HG03457 (cell line): ENCODE data around the gene TSPAN2.
A peak's percentile ranks its signal among the peaks of the same experiment; 100 is the strongest.

Source experiments
- ATAC-seq: cut with Tn5 transposase; IDR thresholded peaks from one replicate; pipeline ENCODE4 v1.9.1; 2021; ENCODE audit warnings: moderate number of reproducible peaks; ENCODE audit not compliant: unreplicated experiment

The TSPAN2 gene

DNA sequence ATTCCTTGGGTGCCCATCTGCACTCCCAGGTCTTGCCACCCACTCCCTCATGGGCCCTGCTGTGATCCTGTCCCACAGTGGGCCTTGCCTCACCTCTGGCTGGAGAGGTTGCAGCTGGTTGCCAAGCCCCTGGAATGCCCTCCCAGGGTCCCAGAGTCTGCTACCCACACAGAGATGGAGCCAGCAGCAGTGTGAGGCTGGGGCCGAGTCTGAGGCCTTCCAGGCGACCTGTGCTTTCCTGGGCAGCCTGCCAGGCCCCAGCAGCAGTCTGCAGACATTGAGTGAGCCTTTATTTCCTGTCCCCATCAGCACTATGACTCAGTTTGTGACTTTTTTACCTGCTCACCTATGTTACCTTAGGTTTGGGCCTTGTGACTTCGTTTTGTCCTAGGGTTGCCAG, 25.0 kb upstream of the TSPAN2 start:
- ATAC-seq = no peak

DNA sequence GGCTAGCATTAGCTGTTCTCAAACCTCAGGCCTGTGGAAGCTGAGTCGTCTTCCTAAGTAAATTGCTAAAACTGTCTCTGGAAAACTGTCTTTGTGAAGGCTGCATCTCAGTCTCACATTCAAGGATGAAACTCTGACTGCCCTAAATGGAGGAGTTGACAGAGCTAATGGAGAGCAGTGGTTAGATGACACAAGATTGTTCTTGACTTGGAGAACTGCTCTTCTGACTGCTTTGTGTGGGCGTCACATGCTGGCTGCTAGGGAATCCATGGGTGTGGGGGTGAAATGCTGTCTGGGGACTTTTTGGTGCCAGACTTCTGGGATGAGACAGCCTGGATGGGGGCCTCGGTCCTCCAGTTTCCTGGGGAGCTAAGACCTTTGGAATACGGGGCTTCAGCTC, 24.5 kb upstream of the TSPAN2 start:
- no peak for ATAC-seq

DNA sequence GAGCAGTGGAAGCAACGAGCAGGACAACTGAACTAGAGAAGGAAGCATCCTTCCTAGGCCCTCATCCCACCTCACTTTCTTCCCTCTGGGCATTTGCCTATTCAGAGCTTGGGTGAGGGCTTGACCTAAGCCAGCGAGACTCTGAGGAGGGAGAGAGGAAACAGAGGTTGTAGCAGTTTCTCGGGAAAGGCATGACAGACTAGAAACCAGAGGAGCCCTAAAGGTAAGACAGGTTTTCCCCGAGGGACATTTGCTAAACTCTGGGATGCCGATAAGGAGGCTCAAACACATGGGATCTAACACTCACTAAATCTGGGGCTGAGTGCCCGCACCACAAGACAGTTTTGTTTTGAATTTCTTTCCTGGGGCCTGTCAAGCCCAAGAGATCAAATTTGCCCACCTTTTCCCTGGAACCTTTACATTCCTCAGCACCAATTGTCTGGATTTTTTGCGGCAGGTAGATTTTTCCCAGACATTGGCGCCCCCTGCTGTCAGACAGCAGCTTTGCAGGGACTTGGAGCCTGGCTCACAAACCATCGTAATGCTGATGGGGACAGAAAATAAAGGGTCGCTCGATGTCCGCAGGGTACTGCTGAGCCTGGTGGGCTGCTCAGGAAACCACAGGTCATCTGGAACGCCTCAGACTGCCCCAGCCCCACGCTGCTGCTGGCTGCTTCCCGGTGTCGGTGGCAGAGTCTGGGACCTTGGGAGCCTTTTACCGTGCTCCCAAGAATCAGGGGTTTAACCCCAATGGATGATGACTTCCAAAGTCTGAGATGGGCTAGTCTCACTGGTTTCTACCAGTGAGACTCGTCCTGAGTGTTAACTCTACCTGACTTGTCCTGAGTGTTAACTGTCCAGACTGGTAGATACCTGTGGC, 23.4 kb upstream of the TSPAN2 start:
- no peak for ATAC-seq

DNA sequence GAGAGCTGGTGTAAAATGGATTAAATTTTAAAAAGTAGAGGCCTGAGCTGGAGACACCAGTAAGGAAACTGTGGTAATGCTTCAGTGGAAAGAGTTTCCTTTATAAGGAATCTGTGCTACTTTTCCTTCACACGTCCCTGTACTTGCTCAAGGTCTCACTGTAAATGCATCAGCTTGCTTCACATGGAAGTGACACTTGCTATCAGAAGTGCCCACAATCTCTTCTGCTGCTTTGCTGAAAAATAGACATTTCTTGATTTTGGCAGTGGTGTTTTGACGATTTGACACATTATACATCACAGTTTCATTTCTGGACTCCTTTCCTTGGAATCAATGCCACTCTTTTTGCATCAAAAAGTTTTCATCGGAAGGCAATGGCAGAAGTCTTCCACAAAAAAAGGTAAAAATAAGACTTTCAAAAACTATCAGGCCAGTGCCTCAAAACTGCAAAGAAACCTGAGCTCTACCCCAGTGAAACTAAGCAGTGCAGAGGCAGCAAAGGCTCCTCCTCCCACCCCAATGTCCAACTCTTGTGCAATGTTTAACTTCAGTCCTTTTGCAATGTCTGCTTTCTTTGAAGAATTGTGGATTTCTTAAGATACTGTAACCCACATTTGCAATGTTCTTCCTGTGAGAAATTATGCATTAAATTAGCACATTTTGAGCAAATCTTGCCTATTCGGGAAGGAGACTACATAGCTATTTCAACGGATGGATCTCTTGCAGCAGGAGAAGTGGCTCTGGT, 18.4 kb upstream of the TSPAN2 start:
- ATAC-seq = no peak

DNA sequence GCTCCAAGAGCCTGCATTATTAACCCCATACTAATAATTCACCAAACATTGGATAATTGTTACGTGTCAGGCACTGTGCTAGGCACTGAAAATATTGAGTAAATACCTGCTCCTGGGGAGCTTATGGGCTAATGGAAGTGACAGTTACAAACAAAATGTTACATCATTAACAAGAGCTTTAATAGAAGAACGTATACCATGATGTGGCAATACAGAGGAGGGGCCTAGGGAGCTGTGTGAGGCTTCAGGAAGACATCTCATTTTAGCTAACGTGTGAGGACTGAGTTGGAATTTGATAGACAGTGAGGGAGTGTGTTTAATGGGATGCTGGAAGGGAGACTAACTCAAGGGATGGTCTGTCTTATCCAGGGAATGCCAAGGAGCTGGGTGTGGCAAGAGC, 16.5 kb upstream of the TSPAN2 start:
- no peak for ATAC-seq

DNA sequence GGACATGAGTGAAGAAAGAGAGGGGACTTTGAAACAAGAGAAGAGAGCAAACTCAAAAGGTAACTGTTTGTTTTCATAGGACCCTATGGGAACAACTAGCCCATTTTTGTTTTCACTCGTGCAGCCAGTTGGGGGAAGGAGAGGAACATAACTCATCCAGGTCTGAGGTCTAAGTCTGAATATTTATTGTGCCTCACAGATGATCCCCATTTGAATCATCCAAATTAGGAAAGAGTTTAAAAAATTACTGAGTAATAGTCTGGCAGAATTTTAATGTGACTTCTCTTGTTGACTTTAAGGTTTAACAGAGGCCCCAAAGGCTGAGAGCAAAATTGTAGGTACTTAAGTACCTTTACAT, 10.4 kb upstream of the TSPAN2 start:
- ATAC-seq = no peak

DNA sequence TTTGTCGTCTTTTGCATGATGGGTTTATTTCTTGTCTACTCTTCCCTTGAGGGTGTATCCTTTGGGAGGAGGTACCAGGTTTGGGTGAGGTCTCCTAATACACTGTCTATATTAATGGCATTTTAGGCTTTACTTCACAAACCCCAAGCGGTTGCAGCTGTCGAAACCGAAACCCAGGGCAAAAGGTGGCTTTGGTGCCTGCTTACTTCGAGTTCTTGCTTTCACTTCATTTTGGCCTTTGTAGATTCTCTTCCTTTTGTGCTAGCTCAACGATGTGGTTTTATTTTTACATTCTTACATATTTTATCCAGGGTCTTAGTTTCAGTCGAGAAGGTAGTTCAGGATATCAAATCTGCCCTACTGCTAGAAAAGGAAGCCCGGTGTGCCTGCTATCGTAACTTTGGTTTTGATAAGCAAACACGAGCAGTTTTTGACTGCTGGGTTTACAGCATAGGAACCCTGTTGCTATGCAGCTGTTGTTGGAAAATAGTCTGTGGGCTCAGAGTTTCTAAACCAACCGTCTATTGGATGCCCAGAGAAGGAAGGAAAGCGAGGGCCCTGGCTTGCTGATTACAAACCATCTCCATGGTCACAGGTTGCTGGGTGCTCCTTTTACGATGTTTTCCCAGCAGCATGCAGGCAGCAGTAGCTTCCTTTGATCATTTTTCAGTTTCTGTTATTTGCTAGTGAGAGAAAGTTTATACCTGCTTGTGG, 9.8 kb upstream of the TSPAN2 start:
- peak; percentile 80 for ATAC-seq

DNA sequence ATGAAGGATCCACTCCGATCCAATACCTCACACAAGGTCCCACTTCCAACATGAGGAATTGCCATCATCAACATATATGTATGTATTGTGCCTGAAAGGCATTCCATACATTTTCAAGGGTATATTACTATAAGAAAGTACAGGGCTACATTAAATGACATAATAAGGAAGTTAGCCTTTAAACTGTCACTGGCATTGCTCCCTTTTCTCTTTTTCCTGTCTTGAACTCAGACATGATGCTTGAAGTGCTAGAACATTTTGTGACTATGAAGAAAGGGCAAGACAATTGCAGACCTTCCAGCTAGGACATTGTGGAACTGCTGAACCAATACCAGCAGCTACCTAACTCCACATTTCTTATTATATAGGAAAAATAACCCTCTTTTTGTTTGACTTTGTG, 2.9 kb upstream of the TSPAN2 start:
- ATAC-seq = no peak

DNA sequence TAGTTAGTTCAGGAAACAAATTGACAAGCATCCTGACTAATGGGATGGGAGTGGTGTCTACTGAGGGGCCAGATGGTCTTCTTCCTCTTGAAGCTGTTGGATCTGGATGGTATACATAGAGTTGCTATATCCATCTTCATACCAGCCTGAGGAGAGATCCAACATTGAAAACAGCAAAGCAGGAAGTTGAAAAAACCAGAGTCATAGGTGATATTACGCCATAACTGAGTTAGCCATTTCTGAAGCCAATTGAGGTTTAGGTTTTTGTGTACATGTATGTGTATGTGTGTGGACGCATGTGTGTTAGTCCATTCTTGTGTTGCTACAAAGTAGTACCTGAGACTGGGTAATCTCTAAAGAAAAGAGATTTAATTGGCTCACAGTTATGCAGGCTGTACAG, 2.3 kb upstream of the TSPAN2 start:
- no peak for ATAC-seq

DNA sequence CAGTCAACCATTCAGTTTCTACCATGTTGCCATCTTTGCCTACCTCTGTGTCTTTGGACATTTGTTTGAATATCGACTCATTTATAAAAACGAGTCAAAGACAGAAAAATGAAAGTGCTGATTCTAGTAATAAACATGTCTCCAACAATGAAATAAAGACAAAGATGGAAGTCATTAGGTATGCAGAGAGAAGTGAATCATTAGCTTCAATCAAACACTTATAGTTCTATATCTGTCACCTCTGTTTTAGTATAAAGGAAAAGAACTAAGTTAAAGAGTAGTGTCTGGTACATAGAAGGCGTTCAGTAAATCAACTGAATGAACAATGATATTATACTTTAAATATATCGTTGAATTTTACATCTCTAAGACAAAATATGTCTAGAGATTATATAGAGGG, 1.7 kb upstream of the TSPAN2 start:
- ATAC-seq = no peak

DNA sequence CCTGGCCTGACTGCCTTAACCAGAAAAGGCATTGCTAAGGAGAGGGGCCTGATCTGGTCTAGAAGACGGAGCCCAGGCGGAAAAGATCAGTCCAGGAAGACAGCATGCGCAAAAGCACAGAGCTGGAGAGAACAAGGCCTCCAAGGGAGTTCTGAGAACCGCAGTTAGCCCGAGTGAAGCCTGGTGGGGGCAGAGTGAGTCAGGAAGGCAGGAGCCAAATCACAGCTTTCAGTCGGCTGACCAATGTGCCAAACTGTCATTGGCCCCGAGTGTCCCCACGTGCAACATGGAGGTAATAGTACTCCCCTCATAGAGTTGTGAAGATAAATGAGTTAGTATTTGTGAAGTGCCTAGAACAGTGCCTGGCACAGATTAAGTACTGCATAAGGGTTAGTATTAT, 1.2 kb upstream of the TSPAN2 start:
- ATAC-seq = no peak

DNA sequence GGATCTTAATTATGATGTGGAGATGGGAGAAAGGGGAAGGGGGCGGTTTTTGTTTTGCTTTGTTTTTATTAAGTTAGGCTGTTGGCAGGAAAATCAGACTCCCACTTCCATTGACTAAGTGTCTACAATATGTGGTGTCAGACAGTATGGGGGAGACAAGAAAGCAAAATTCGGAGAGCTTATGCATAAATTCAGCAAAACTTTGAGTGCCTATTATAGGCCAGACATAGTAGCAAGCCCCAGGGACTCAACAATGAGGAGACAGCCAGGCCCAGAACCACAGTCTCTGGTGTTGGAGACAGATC, 835 bp upstream of the TSPAN2 start:
- no peak for ATAC-seq

DNA sequence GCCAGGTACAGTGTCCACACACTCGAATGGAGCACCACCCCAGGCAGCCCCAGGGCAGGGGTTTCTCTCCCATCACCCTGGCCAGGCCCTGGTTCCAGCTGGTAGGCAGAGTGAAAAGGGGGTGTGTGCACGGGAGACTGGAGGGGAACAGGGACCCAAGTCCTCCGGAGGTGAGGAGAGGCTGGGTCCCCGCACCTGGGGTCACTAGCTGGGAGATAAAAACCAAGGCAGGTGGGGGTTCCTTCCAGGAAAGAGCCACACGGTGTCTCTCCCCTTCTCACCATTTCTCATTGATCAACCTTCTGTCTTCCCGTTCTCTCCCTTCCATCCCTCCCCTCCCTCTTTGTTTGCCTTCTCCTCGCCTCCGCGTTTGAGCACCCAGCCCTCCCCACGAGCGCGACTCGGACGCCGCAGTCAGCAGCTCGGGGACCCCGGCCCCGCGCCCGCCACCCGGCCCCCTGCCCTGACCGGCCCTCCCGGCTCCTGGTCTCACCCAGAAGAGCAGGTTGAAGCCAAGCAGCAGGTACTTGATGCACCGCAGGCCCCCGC, 358 bp downstream of the TSPAN2 start:
- ATAC-seq = no peak

DNA sequence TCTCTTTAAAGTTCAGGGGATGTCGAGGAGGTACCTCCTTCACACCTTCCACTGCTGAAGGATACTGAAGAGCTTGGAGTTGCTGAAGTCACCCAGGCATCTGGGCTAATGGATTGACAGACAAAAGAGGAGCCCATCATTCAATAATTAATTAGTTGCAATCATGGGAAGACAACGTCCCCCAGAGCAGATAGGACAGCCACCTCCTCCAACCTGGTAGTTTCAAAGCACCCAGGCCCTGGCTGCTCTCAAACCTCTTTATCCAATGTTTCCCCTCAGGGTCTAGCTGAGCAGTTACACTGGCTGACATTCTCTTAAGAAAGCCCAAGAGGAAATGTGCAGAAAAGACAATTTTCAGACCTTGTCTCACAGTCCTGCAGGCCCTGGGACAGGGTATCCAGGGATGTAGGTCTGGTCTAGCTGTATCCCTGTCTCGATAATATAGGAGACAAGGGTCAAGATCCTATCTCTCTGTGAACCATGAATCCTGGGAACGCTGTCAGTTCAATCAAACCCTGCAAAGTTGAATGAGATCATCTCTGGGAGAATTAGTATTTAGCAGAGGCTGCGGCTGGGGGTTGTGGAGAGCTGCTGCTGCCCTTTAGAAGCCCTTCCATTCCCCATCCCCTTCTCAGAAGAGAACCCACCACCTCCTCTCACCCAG, 1.1 kb downstream of the TSPAN2 start:
- ATAC-seq = no peak

DNA sequence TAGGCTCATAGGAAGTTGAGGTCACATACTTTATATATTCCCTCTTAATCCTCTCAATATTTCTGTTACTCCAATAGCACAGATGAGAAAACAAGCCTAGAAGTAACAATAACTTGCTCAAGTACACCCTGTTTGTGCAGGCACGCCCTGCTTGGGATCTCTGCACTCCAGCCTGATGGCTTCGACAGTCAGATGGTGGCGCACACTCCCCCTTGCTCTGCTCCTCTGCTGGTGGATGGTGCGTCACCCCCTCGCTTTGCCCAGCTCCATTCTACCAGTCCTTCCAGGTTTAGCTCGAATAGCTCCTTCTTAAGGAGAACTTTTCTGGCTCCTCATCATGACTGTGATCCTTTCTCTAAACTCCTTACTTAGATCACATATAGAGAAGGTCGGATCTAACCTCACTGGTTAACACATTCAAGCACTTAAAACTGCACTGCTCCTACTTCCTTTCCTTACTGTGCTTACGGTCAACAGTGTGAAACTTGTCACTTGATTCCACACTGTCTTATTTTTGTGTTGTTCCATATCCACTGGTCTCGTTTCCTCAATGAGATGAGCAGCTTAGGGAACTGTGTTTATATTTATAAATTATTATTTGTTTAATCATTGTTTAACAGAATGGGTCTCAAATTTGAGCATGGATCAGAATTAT, 3.0 kb downstream of the TSPAN2 start:
- ATAC-seq = no peak

DNA sequence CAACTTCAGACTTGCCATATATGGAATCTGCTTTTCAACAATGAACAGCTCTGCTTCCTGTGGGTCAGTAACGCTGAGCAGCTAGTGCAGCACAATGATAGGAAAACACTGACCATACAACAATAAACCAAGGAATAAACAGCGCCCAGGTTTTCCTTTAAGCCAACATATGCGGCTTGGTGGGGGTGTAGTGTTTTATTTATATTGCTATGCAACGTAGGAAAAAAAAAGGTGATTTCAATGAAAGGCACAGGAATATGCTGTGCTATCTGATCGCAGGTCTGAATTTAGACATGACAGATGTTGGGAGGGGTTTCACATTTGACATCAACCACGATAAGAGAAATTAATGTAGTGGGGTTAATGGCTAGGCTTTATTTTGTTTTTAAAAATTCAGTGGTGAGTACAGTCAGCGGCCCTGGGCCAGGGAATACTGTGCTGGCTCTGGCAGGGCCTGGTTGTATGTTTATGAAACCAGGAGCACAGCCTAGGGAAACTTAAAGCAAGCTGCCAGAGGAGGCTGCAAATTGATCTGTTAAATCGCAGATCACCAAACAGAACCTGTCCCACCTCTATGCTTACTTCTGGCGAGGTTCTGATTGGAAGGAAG, 4.3 kb downstream of the TSPAN2 start:
- ATAC-seq = no peak

DNA sequence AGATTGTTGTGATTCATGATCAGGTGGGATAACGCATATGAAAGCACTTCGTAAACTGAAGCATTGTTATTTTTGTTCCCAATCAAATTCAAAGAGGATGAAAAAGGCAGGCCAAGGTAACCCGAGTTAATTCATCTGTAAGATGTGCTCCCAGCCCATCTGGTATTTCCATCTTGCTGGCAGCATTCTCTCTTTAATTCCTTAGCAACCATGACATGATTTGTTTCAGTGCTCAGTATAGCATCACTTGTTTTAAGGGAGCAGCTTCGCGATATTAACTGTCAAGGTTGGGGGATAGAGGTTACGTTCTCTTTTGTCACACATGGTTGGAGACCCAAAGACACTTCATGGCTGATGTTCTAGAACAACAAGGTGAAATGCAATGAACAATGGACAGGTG, 6.4 kb downstream of the TSPAN2 start:
- ATAC-seq = no peak

DNA sequence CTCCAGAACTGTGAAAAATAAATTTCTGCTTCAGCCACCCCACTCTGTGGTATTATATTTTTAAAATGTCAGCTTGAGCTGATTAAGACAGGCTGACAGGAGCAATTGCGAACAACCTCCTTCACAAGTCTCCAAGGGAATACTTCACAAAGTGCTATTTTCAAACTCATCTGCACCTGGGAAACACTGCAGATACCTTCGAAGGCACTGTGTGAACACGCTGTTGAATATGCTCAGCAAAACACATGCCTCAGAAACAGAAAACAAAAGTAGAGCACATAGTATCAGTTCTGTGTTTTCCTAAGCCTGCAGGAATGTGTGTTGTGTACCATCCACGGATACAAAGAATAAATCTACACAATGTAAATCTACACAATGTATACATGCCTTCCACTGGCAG, 10.6 kb downstream of the TSPAN2 start:
- no peak for ATAC-seq

DNA sequence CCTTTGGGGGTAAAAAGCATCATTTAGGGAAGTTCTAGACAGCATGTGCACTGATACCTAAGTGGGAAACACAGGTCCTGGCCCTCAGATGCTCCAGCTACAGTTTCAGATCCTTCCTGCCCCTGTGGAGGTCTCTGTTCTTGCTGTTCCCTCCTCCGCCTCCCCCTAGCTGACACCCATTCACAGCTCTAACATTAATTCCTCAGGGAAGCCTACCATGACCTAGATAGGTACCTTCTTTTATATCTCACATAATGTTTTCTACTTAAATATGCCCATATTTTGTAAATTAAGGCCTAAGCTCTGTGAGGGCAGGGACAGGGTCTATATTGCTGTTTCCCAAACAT, 11.3 kb downstream of the TSPAN2 start:
- no peak for ATAC-seq

DNA sequence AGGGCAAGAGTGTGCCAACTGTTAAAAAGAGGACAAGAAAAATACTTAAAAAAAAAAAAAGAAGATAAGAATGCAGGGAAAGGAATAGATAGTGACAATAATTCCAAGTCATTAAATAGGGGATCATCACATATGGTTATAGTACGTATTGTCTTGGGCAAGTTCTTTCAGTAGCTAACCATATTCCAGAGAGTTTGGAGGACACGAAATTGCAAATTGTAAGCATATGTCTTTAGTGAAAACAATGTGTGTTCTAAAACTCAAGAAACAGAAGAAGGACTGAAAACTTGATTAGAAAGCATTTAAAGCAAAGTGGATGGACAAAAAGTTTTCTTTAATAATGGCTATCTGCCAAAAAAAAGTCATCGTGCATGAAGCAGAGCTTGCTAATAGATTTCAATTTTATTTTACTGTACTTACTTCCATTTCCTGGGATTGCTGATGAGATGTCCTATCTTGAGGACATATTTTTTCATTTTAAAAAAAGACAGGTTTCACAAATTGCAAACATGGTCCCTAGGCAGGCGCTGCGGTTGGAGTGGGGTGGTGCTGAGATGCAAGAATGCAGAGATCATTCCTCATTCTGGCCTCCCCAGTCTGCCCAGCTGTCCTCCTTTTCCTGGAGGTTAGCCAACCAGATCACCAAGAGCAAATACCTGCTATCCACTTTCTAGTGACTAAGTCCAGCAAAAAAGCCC, 11.9 kb downstream of the TSPAN2 start:
- ATAC-seq = no peak
